Suppressor macrophage (primary cell): ENCODE data around the gene PRKAR1B.

ENCODE experiments used
- DNase-seq, 4 experiments: peaks; one replicate each; pipeline ENCODE4 v3.0.0-alpha.2; 2020 to 2022

The PRKAR1B gene

GRCh38 chr7:601595-602340 lies 125.3 kb downstream of the PRKAR1B start:
- DNase-seq: peak; percentile 87 to 94 (median 92)

- DNase-seq: no peak
Observed at GRCh38 chr7:601036-601594, 126.0 kb downstream of the PRKAR1B start.

GRCh38 chr7:600149-601035 lies 126.7 kb downstream of the PRKAR1B start:
- DNase-seq: no peak

- DNase-seq: no peak
Observed at GRCh38 chr7:598899-599298, 128.2 kb downstream of the PRKAR1B start.

- DNase-seq: no peak
Observed at GRCh38 chr7:597348-598178, 129.5 kb downstream of the PRKAR1B start.

GRCh38 chr7:596819-597182 lies 130.3 kb downstream of the PRKAR1B start:
- no peak for DNase-seq

- no peak for DNase-seq
Observed at GRCh38 chr7:596071-596818, 130.8 kb downstream of the PRKAR1B start.

GRCh38 chr7:595621-596010 lies 131.5 kb downstream of the PRKAR1B start:
- no peak for DNase-seq

- DNase-seq: no peak
Observed at GRCh38 chr7:594920-595620, 132.0 kb downstream of the PRKAR1B start.

- no peak for DNase-seq
Observed at GRCh38 chr7:594212-594913, 132.7 kb downstream of the PRKAR1B start.

GRCh38 chr7:593324-594115 lies 133.6 kb downstream of the PRKAR1B start:
- DNase-seq: peak; percentile 54 to 79 (median 67)

GRCh38 chr7:591856-592628 lies 135.0 kb downstream of the PRKAR1B start:
- no peak for DNase-seq

GRCh38 chr7:590731-591551 lies 136.1 kb downstream of the PRKAR1B start:
- DNase-seq: peak in 2 of 4 experiments; percentile 24 to 25

GRCh38 chr7:589781-590575 lies 137.1 kb downstream of the PRKAR1B start:
- no peak for DNase-seq

GRCh38 chr7:587767-588166 lies 139.3 kb downstream of the PRKAR1B start:
- no peak for DNase-seq

GRCh38 chr7:586494-586893 lies 140.6 kb downstream of the PRKAR1B start:
- no peak for DNase-seq

GRCh38 chr7:585873-586272 lies 141.2 kb downstream of the PRKAR1B start:
- no peak for DNase-seq
